ENCODE results near the gene FOLR3.

DNA sequence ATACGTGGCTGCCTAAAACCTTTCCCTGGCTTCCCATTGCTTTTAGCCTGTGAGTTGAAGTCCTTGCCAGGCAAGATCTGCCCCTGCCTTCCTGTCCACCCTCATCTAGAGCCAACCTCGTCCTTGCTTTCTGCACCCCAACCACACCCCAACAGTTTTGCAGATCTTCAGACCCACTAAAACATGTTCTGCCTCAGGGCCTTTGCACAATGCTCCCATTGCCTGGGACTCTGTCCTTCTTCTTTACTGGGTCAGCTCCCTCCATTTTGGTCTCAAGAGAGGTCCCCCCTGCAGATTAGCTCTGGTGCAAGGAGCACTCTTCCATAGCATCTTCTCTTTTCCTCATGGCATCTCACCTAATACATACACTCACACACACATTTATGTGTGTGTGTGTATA is 14.6 kb upstream of the FOLR3 start:
- no peak for TF ChIP-seq POLR2A (IDR thresholded peaks at IDR 0.05)
- TF ChIP-seq, protein P1, sequence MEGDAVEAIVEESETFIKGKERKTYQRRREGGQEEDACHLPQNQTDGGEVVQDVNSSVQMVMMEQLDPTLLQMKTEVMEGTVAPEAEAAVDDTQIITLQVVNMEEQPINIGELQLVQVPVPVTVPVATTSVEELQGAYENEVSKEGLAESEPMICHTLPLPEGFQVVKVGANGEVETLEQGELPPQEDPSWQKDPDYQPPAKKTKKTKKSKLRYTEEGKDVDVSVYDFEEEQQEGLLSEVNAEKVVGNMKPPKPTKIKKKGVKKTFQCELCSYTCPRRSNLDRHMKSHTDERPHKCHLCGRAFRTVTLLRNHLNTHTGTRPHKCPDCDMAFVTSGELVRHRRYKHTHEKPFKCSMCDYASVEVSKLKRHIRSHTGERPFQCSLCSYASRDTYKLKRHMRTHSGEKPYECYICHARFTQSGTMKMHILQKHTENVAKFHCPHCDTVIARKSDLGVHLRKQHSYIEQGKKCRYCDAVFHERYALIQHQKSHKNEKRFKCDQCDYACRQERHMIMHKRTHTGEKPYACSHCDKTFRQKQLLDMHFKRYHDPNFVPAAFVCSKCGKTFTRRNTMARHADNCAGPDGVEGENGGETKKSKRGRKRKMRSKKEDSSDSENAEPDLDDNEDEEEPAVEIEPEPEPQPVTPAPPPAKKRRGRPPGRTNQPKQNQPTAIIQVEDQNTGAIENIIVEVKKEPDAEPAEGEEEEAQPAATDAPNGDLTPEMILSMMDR (IDR thresholded peaks at IDR 0.05), result no peak
